Testis (tissue), 2 donors: ENCODE results near the gene SNX18.

Experiments
- POLR2A ChIP-seq: fragments of 450-650 bp; IDR thresholded peaks from one replicate; pipeline ENCODE4 v1.6.1; 2017; ENCODE audit warnings: antibody characterized with exemption, mild to moderate bottlenecking, moderate library complexity
- TF ChIP-seq, protein P1 (sequence below), 3 experiments: fragments of 450-650 bp in 2 of 3; fragments of 200-600 bp in 1 of 3; sonication (generic) in 1 of 3; IDR thresholded peaks; one replicate each; pipeline ENCODE4 v1.5.1; 2016 to 2019; ENCODE audit warnings: antibody characterized with exemption in 3 of 3, mild to moderate bottlenecking in 2 of 3, moderate library complexity in 1 of 3

DNA sequence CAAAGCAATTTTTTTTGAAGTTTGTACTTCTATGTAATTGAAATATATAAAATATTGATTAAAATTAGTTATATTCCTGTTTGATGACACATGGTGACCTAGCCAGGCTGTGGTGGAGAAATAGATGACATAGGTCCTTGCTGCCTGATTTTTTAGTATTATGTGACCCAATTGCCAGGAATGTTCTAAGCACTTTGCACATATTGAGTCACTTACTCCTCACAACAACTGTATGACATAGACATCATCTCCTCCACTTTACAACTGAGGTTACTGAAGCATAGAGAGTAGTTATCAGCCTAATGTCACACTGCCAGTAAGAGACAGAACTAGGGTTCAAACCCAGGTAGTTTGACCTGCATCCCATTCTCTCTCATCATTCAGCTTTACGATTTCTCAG is 26.2 kb upstream of the SNX18 start:
- TF ChIP-seq, protein P1, sequence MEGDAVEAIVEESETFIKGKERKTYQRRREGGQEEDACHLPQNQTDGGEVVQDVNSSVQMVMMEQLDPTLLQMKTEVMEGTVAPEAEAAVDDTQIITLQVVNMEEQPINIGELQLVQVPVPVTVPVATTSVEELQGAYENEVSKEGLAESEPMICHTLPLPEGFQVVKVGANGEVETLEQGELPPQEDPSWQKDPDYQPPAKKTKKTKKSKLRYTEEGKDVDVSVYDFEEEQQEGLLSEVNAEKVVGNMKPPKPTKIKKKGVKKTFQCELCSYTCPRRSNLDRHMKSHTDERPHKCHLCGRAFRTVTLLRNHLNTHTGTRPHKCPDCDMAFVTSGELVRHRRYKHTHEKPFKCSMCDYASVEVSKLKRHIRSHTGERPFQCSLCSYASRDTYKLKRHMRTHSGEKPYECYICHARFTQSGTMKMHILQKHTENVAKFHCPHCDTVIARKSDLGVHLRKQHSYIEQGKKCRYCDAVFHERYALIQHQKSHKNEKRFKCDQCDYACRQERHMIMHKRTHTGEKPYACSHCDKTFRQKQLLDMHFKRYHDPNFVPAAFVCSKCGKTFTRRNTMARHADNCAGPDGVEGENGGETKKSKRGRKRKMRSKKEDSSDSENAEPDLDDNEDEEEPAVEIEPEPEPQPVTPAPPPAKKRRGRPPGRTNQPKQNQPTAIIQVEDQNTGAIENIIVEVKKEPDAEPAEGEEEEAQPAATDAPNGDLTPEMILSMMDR (IDR thresholded peaks at IDR 0.05) = no peak
- no peak for TF ChIP-seq POLR2A
